ENCODE measurements around the gene SEMA7A.

- no peak for TF ChIP-seq CTCF (IDR thresholded peaks at IDR 0.05)
- TF ChIP-seq POLR2A (IDR thresholded peaks at IDR 0.05), result no peak
These were observed 71.3 kb downstream of the SEMA7A start for GRCh38 chr15:74362482-74362881.

Measured in uterus (tissue), 2 donors.